Forelimb muscle (tissue), 1 donor: ENCODE data around the gene PDE4DIP. TPM values are rescaled to one million over a fixed set of nuclear protein-coding genes. Genes with fewer than 3 reads are reported as not detected.
"Not testable (repeated sequence)": the region's sequence is repeated elsewhere in the genome, so short reads cannot be mapped to it uniquely, and the experiment has no call there.

Experiments
- DNase-seq: peaks from one replicate; pipeline ENCODE4 v3.0.0-alpha.2; 2013; ENCODE audit warnings: low read depth
- polyA plus RNA-seq: library from polyadenylated mRNA; unstranded; fragments of 120-200 nt; gene quantifications from one replicate; pipeline ENCODE4 v1.2.1, GENCODE V29; 2013; ENCODE audit not compliant: insufficient read length

The PDE4DIP gene
- polyA plus RNA-seq, 1 donor, result 1,193 TPM

DNA sequence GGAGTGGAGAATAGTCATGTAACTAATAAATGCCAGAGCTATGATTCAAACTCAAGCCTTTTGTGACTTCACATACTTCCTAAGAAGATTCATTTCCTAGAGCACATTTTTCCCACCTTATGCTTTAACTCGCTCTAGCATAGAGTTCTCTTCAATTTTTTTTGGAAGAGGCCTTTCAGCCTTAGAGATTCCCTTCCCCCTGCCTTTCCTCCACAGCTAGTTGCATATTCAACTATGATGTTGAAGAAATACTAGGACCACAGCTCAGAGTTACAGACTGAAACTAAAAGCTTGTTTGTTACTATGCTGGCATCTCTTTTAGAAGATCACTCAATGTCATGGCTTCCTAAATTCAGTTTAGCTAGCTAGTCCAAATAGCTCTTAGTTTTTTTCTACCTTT lies 131.2 kb downstream of the PDE4DIP start:
- not testable (repeated sequence) for DNase-seq

DNA sequence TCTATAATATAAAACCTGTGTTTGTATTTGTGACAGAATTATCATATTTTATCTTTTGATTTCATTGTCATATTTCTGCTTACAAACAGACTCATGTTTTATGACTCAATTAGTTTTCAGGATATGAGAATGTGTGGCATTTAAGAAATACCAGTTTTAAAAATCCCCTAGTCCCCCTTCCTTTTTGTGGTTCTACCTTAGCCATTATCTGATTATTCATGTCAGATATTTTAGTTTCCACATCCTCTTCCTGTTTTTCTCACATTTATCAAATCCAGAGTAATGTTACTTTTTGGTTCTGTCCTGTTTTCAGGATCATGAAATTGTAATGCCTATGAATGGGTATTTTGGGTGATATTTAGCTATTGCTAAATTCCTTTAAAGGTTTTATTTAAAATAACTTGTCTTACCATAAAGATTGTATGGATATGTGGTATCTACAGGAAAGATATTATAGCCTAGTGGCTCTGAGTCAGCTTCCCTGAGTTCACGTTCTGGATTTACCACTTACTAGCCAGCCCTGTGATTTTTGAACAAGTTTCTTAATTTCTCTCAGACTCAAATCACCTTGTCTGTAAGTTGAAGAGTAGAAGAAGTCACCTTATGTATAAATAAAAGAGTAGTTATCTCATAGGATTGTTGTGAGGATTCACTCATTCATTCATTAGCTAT lies 131.8 kb downstream of the PDE4DIP start:
- DNase-seq, result not testable (repeated sequence)

GRCh38 chr1:148977785-148978184 lies 133.6 kb downstream of the PDE4DIP start:
- not testable (repeated sequence) for DNase-seq

- not testable (repeated sequence) for DNase-seq
Measured at GRCh38 chr1:148989378-148989777, 145.2 kb downstream of the PDE4DIP start.

DNA sequence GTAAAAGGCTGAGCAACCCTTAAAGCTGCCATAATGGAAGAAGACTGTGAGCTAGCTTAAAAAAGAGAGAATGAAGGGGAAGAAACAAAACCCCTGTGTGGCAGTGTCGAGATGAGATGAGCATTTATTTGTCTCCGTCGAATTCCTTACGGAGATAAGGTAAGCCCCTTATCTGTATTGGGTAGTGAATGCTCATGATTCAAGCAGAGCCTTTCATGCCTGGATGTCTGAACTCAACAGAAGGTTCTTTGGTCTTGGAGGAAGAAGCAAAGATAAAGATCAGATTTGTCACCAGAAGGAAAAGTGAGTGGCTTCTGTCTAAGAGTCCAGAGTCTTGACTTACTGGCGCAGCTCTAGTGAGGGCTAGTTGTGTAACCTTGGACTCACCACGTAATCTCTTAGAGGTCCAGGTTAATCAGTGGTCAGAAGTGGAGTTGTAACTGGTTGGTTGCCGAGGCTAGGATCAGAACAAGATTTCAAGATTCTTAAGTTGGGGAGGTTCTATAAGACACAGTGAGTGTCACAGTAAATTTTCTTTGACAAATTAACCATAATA lies 146.1 kb downstream of the PDE4DIP start:
- not testable (repeated sequence) for DNase-seq

DNA sequence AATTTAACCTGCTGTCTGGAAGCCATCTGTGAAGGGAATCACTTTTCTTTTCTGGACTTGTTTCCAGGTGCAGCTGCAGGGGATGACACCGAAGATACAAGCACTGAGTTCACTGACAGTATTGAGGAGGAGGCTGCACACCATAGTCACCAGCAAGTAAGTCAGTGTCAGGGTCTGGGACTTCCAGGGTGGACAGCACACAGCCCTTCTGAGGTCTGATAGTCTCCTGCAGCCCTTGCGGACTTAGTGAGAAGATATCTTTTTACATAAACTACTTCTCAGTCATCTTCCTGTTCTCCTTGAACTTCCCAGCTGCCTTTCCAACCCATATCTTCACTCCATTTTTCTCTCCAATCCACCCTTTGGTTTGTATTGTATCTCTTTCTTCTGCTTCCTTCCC lies 147.6 kb downstream of the PDE4DIP start:
- DNase-seq, result not testable (repeated sequence)

DNA sequence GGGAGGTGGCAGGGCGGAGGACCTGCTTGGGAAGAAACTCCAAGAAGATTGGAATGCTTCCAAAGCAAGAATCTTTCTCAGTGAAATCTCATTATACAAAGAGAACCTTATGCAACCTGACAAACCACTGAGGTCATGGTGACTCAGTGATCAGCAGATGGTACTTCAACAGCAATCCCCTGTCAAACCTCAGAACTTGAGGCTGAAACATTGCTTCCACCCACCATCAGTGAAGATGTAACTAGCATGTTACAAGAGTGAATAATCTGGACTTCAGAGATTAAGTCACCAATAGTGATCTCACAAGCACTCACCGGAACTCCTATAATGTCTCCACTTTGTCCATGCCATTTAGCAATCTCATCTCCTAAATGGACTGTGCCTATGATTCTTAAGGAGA lies 148.1 kb downstream of the PDE4DIP start:
- DNase-seq, result not testable (repeated sequence)

DNA sequence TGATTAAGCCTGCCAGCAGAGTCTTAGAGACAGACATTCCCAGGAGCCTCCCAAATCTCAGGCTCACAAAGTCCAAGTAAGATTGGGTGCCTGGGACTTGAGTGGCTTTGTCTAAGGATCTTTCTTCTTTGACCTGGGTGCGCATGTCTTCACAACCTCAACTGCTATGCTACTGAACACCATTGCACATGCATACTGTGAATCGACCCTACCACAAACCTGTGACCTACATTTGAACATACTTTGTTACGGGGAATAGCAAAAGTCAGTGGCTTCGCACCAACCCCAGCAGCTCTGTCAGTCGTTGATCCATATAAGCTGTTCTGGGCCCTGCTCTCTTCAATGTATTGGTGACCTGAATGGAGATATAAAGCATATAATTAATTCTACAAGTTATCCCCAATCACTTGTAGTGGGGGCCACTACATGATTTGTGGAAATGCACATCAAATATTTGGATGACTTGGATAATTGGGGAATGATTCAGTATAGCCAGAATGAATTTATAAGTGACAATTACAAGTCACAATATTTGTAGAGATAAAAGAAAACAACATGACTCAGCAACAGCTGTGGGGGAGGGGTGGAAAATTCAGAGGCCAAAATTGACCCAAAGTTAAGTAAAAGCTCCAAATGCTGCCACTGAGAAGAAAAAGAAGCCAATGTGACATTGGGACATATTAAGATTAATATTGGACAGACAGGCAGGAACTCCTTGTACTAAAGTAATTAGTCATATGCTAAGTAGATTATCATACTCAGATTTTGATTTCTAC lies 152.4 kb downstream of the PDE4DIP start:
- not testable (repeated sequence) for DNase-seq

- not testable (repeated sequence) for DNase-seq
Measured at GRCh38 chr1:148997405-148997804, 153.2 kb downstream of the PDE4DIP start.

- not testable (repeated sequence) for DNase-seq
Measured at GRCh38 chr1:149002664-149003063, 158.4 kb downstream of the PDE4DIP start.

GRCh38 chr1:149008326-149008725 lies 164.1 kb downstream of the PDE4DIP start:
- not testable (repeated sequence) for DNase-seq

- not testable (repeated sequence) for DNase-seq
Measured at GRCh38 chr1:149008769-149009168, 164.5 kb downstream of the PDE4DIP start.

- not testable (repeated sequence) for DNase-seq
Measured at GRCh38 chr1:149009761-149010160, 165.5 kb downstream of the PDE4DIP start.

- DNase-seq, result not testable (repeated sequence)
Measured at GRCh38 chr1:149012599-149012998, 168.4 kb downstream of the PDE4DIP start.

- not testable (repeated sequence) for DNase-seq
Measured at GRCh38 chr1:149013513-149013912, 169.3 kb downstream of the PDE4DIP start.

DNA sequence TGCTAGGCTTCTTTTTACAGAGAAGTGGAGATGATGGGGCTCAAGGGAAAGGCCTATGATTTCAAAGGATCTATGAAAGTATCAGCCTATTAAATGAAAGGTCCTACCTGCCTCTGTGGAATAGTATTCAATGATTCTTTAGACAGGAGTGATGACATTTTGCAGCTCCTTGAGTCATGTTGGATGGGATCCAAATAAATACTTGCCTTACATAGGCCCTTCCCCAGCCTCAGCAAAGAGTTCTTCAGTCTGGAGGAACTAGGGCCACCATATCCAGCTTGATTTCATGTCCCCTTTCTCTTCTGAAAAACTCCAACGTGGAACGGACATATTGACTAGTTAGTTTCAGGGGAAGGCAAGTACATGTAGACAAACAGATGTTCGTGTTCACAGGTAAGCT lies 171.3 kb downstream of the PDE4DIP start:
- DNase-seq, result not testable (repeated sequence)

- not testable (repeated sequence) for DNase-seq
Measured at GRCh38 chr1:149016626-149017025, 172.4 kb downstream of the PDE4DIP start.

GRCh38 chr1:149018577-149018976 lies 174.3 kb downstream of the PDE4DIP start:
- DNase-seq, result not testable (repeated sequence)

DNA sequence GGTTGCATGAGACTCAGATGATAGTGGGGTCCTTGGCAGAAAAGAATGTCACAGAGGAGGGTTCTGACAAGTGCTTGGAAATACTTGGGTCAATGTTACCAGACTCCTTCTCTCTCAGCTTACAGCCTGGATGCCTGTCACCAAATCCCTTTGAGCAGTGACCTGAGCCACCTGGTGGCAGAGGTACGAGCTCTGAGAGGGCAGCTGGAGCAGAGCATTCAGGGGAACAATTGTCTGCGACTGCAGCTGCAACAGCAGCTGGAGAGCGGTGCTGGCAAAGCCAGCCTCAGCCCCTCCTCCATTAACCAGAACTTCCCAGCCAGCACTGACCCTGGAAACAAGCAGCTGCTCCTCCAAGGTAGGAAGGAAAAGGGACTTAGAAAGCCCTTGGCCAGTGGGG lies 180.1 kb downstream of the PDE4DIP start:
- not testable (repeated sequence) for DNase-seq

DNA sequence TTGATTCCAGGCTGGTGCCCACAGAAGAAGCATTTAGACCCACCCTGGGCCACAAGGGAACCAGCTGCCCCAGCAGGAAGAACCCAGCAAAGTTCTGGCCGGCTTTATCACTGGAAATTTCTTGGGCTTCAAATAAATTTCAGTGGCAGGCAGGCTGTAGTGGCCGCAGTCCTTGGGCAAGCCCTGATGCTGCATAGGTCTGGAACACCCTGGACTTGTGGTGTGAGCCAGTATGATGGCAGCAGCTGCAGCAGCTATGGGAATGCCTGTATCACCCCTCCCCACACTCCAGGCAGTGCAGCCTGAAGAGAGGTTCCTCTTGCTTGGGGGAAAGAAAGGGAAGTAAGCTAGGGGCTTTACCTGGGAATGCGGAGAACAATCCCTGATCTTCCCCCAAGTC lies 189.7 kb downstream of the PDE4DIP start:
- DNase-seq, result not testable (repeated sequence)

GRCh38 chr1:149043056-149043455 lies 198.8 kb downstream of the PDE4DIP start:
- DNase-seq, result not testable (repeated sequence)

- DNase-seq, result not testable (repeated sequence)
Measured at GRCh38 chr1:149064611-149065010, 220.4 kb downstream of the PDE4DIP start.
